Heart right ventricle (tissue), 16 donors: ENCODE data around the gene PTPRN2. TPM values are rescaled to one million over a fixed set of nuclear protein-coding genes. Genes with fewer than 3 reads are reported as not detected.

Experiments used
- ATAC-seq, 8 donors: fragments of 200-7000 bp; cut with Tn5 transposase; one replicate each; pipeline ENCODE4 v1.9.1; 2020; ENCODE audit warnings: mild to moderate bottlenecking in 8 of 8, moderate library complexity in 8 of 8, moderate number of reproducible peaks in 1 of 8
- DNase-seq, 2 donors: peaks; one replicate each; pipeline ENCODE4 v3.0.0-alpha.2; 2020
- H3K27ac ChIP-seq, 10 donors: fragments of 200-600 bp; sonication (generic) in 2 of 10; one replicate each; pipeline versions ENCODE4 v1.5.0 to v1.8.0; 2020 to 2022; ENCODE audit warnings: mild to moderate bottlenecking in 3 of 10
- H3K27me3 ChIP-seq, 7 donors: fragments of 200-600 bp; one replicate each; pipeline ENCODE4 v1.8.0; 2021 to 2022; ENCODE audit warnings: mild to moderate bottlenecking in 2 of 7
- H3K36me3 ChIP-seq, 9 donors: fragments of 200-600 bp; sonication (generic) in 1 of 9; one replicate each; pipeline versions ENCODE4 v1.5.0 to v1.8.0; 2020 to 2022; ENCODE audit warnings: mild to moderate bottlenecking in 2 of 9
- H3K4me1 ChIP-seq, 9 donors: fragments of 200-600 bp; sonication (generic) in 1 of 9; one replicate each; pipeline versions ENCODE4 v1.5.0 to v1.8.0; 2020 to 2022; ENCODE audit warnings: mild to moderate bottlenecking in 4 of 9
- H3K4me3 ChIP-seq, 10 donors: fragments of 200-600 bp; sonication (generic) in 2 of 10; one replicate each; pipeline versions ENCODE4 v1.5.0 to v1.8.0; 2020 to 2022; ENCODE audit warnings: mild to moderate bottlenecking in 7 of 10, moderate library complexity in 2 of 10
- H3K9me3 ChIP-seq, 11 donors: fragments of 200-600 bp in 10 of 11; sonication (generic) in 2 of 11; one replicate each; pipeline versions ENCODE4 v1.5.0 to v1.8.0; 2013 to 2022; ENCODE audit warnings: mild to moderate bottlenecking in 2 of 11, control low read depth in 1 of 11, moderate library complexity in 1 of 11
- whole genome bisulfite sequencing, 2 donors: extraction: QIAGEN DNeasy Blood & Tissue Kit; methylation state at CpG; one replicate each; pipeline ENCODE4 v1.1.7; 2013; ENCODE audit warnings: inconsistent platforms in 1 of 2; 5-methylcytosine and 5-hydroxymethylcytosine counted together
- intact Hi-C, 10 donors: fragments of 100-400 bp; cut with DNase I; formaldehyde crosslinking; loops; one replicate each; pipeline versions ENCODE4 v1.11.1 to v1.14.2; 2022
- polyA plus RNA-seq, 2 donors: library from polyadenylated mRNA; stranded (reverse); fragments of 200-250 nt; gene quantifications; one replicate each; pipeline ENCODE4 v1.2.3, GENCODE V29; 2013
- total RNA-seq, 10 donors: library from RNA; stranded (reverse); fragmentation: NEBNext Ultra II Directional in 3 of 10; extraction: Animal tissue kit (Norgen Biotek cat#: 25700) in 3 of 10; gene quantifications; one replicate each; pipeline versions ENCODE4 v1.2.1 to v1.2.4, GENCODE V29; 2021 to 2023
- TF ChIP-seq, protein P1 (sequence below), 9 donors: fragments of 200-600 bp; sonication (generic) in 2 of 9; IDR thresholded peaks; one replicate each; pipeline versions ENCODE4 v1.5.0 to v1.8.0; 2021 to 2022; ENCODE audit warnings: antibody characterized with exemption in 9 of 9, mild to moderate bottlenecking in 5 of 9, moderate library complexity in 1 of 9
- donor health status: Arrhythmogenic right ventricular cardiomyopathy.
- donor health status: ischemic (EF 13 %, LVEDD 7.1; RV severe dilation, severe dysfunction).
- donor health status: healthy with polysubstance abuse.
- donor health status: DM: no; HTN: yes; CAD: no.
- donor health status: DM: no; HTN: no; CAD: no.
- donor health status: ischemic (EF 25% LVEDD 6.9; RV normal size, moderate dysfunction).
- donor health status: ischemic (EF 25% LVEDD 5.7; RV mildly dilated, moderate dysfunction).
- donor health status: healthy.
- donor health status: DM: yes; HTN: yes; CAD: no.
- donor health status: Ischemic cardiomyopathy.
- donor health status: ischemic (EF 35%, LVEDD 5.7; RV mildly dilated, moderate dysfunction).
- donor health status: nonischemic (EF 11% LVEDD 7.7; RV severe dilation, severe dysfunction).
- donor health status: DM: yes; HTN: yes; CAD: no.
- donor health status: PGD.
- donor health status: ischemic (EF 29% LVEDD 5.4; RV normal size, mild dysfunction).
- donor health status: nonischemic (EF 23%, LVEDD 6.1; RV moderate dilation, normal function).

Gene PTPRN2
- total and polyA plus RNA-seq, 12 donors = 0.82 to 1.8 (median 1.3) TPM

DNA sequence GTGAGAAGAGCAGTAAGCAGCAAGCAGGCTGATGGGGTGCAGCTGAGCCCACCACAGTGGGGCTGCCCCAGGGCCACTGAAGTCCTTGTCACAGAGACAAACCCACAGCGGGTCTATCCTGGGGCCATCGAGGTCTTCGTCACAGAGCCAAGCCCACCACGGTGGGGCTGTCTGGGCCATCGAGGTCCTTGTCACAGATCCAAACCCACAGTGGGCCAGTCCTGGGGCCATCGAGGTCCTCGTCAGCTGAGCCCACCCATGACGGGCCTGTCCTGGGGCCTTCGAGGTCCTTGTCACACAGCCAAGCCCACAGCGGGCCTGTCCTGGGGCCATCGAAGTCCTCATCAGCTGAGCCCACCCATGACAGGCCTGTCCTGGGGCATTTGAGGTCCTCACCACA lies 700.9 kb downstream of the PTPRN2 start:
- WGBS, 2 donors = 73 to 84% methylated on average over 11 of the region's 11 CpGs
- no peak for ATAC-seq
- peaks cover 0 to 12% (median 0%) of the 10 kb centered on the region in 7 donors for H3K27me3 ChIP-seq
- H3K36me3 ChIP-seq = no peaks in the 10 kb centered on the region
- TF ChIP-seq, protein P1, sequence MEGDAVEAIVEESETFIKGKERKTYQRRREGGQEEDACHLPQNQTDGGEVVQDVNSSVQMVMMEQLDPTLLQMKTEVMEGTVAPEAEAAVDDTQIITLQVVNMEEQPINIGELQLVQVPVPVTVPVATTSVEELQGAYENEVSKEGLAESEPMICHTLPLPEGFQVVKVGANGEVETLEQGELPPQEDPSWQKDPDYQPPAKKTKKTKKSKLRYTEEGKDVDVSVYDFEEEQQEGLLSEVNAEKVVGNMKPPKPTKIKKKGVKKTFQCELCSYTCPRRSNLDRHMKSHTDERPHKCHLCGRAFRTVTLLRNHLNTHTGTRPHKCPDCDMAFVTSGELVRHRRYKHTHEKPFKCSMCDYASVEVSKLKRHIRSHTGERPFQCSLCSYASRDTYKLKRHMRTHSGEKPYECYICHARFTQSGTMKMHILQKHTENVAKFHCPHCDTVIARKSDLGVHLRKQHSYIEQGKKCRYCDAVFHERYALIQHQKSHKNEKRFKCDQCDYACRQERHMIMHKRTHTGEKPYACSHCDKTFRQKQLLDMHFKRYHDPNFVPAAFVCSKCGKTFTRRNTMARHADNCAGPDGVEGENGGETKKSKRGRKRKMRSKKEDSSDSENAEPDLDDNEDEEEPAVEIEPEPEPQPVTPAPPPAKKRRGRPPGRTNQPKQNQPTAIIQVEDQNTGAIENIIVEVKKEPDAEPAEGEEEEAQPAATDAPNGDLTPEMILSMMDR (IDR thresholded peaks at IDR 0.05) = no peak
- H3K27ac ChIP-seq = no peak overlapping the region
- DNase-seq = no peak
- H3K4me1 ChIP-seq = no peaks in the 10 kb centered on the region
- no peak overlapping the region for H3K4me3 ChIP-seq
- intact Hi-C loops = loop anchor here in 1 of 10 donors (10.0 kb wide), 1 partner anchor 452 kb away; no protein-coding TSS in a partner anchor
- peaks cover 0 to 14% (median 0%) of the 10 kb centered on the region in 11 donors for H3K9me3 ChIP-seq

DNA sequence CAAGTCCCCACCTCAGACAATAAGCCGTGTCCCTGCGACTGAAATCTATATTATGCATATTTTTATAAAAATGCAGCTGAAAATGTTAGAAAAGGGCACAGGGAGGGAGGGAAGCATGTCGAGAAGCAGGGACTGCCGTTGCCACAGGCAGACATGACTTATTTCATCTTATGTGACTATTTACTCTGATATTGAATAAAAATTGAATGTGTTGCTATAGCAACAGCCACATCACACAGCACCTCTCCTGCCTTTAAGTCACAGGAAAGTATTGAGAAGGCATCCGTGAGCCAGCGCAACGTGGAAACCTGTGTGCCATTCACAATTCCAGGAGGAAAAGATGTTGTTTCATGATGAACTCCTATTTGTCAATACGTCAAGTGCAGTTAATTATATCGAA lies 701.4 kb downstream of the PTPRN2 start:
- DNase-seq = no peak
- H3K4me3 ChIP-seq = no peak overlapping the region
- WGBS, 2 donors = 79 to 83% methylated on average over 9 of the region's 9 CpGs
- ATAC-seq = no peak
- no peaks in the 10 kb centered on the region for H3K4me1 ChIP-seq
- H3K27ac ChIP-seq = no peak overlapping the region
- TF ChIP-seq, protein P1 (IDR thresholded peaks at IDR 0.05) = no peak
- no peaks in the 10 kb centered on the region for H3K36me3 ChIP-seq
- H3K9me3 ChIP-seq = peaks cover 0 to 14% (median 0%) of the 10 kb centered on the region in 11 donors
- intact Hi-C loops = loop anchor here in 1 of 10 donors (10.0 kb wide), 1 partner anchor 451 kb away; no protein-coding TSS in a partner anchor
- peaks cover 0 to 8% (median 0%) of the 10 kb centered on the region in 7 donors for H3K27me3 ChIP-seq

DNA sequence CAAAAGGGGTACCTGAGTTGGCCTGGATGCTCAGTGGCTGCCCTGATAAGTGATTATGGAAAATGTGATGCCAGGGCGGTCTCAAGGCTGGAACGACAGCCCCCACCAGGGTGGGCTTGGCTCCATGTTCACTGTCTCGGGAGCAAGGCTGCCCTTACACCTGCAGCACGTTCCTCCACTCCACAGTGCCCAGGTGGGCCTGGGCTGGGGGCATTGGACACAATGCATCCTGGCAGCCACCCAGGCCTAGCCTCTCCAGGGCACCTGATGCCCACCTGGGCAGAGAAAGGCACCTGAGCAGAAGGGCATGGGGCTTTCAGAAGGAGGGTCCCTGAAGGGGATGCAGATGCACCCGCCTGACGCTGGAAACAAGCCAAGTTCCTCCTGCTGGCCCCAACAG lies 702.5 kb downstream of the PTPRN2 start:
- intact Hi-C loops = loop anchor here in 1 of 10 donors (10.0 kb wide), 1 partner anchor 450 kb away; no protein-coding TSS in a partner anchor
- H3K9me3 ChIP-seq = peaks cover 0 to 14% (median 0%) of the 10 kb centered on the region in 11 donors
- no peak overlapping the region for H3K4me3 ChIP-seq
- no peak for DNase-seq
- TF ChIP-seq, protein P1 (IDR thresholded peaks at IDR 0.05) = no peak
- no peak for ATAC-seq
- no peaks in the 10 kb centered on the region for H3K27me3 ChIP-seq
- no peak overlapping the region for H3K27ac ChIP-seq
- no peaks in the 10 kb centered on the region for H3K36me3 ChIP-seq
- H3K4me1 ChIP-seq = no peaks in the 10 kb centered on the region
- 72 to 75% methylated on average over 6 of the region's 6 CpGs for WGBS, 2 donors

DNA sequence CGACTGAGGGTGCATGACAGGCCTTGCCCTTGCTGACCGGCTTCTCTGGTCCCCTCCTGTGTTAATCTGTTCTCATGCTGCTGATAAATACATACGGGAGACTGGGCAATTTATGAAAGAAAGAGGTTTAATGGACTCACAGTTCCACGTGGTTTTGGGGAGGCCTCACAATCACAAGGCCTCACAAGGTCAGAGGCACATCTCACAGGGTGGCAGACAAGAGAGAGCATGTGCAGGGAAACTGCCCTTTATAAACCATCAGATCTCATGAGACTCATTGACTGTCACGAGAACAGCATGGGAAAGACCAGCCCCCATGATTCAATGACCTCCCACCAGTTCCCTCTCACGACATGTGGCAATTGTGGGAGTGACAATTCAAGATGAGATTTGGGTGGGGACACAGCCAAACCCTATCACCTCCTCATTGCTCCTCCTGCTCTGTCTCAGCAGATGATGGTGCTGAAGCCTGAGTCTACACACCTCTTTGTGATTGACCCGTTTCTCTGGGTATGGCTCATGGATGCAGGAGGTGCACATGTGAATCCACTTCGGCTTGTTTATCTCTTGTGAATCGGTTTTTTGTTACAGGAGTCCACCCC lies 703.1 kb downstream of the PTPRN2 start:
- WGBS, 2 donors = 82 to 88% methylated on average over 9 of the region's 9 CpGs

More for the DNA sequence above, 703.1 kb downstream of the PTPRN2 start:
- Histone ChIP-seq H3K27ac (no peak overlapping the region), H3K9me3 (peaks cover 0 to 14% (median 0%) of the 10 kb centered on the region in 11 donors), H3K27me3 (no peaks in the 10 kb centered on the region), H3K4me3 (no peak overlapping the region), H3K4me1 (no peaks in the 10 kb centered on the region), H3K36me3 (no peaks in the 10 kb centered on the region)
- DNase-seq (no peak), ATAC-seq (no peak)
- TF ChIP-seq, protein P1 (IDR thresholded peaks at IDR 0.05) = no peak
- intact Hi-C loops = loop anchor here in 1 of 10 donors (10.0 kb wide), 1 partner anchor 450 kb away; no protein-coding TSS in a partner anchor
